AG10803 (cell line): Measurements from ENCODE around the gene SLC25A43.
A peak's percentile ranks its signal among the peaks of the same experiment; 100 is the strongest.
"Not testable (repeated sequence)": the region's sequence is repeated elsewhere in the genome, so short reads cannot be mapped to it uniquely, and the experiment has no call there.

Experiments used
- DNase-seq: peaks from one replicate; pipeline ENCODE4 v3.0.0; 2010; ENCODE audit warnings: low read depth
- H3K4me3 ChIP-seq: 2 replicates; pipeline ENCODE4 v1.5.1; 2011; ENCODE audit warnings: mild to moderate bottlenecking, low read length, control low read depth
- TF ChIP-seq, protein P1 (sequence below): conservative IDR thresholded peaks from 2 replicates; pipeline ENCODE4 v1.5.1; 2011; ENCODE audit warnings: mild to moderate bottlenecking, low read length, control low read depth, inconsistent platforms

Gene SLC25A43

DNA sequence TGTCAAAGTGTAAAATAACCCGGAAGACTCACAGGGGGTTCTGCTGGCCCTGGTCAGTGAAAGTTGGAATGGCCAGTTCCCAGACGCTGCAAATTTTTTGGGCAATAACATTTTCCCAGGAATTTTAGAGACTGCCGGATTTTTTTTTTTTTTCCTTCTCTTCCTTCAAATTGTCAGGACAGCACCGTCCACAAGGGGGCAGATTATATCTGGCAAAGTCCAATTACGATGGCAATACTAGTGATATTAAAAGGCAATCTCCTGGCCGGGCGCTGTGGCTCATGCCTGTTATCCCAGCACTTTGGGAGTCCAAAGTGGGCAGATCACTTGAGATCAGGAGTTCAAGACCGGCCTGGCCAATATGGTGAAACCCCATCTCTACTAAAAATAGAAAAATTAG lies 89.6 kb downstream of the SLC25A43 start:
- no peak overlapping the region for H3K4me3 ChIP-seq
- peak; percentile 53 for DNase-seq
- TF ChIP-seq, protein P1, sequence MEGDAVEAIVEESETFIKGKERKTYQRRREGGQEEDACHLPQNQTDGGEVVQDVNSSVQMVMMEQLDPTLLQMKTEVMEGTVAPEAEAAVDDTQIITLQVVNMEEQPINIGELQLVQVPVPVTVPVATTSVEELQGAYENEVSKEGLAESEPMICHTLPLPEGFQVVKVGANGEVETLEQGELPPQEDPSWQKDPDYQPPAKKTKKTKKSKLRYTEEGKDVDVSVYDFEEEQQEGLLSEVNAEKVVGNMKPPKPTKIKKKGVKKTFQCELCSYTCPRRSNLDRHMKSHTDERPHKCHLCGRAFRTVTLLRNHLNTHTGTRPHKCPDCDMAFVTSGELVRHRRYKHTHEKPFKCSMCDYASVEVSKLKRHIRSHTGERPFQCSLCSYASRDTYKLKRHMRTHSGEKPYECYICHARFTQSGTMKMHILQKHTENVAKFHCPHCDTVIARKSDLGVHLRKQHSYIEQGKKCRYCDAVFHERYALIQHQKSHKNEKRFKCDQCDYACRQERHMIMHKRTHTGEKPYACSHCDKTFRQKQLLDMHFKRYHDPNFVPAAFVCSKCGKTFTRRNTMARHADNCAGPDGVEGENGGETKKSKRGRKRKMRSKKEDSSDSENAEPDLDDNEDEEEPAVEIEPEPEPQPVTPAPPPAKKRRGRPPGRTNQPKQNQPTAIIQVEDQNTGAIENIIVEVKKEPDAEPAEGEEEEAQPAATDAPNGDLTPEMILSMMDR: peak; percentile 60

DNA sequence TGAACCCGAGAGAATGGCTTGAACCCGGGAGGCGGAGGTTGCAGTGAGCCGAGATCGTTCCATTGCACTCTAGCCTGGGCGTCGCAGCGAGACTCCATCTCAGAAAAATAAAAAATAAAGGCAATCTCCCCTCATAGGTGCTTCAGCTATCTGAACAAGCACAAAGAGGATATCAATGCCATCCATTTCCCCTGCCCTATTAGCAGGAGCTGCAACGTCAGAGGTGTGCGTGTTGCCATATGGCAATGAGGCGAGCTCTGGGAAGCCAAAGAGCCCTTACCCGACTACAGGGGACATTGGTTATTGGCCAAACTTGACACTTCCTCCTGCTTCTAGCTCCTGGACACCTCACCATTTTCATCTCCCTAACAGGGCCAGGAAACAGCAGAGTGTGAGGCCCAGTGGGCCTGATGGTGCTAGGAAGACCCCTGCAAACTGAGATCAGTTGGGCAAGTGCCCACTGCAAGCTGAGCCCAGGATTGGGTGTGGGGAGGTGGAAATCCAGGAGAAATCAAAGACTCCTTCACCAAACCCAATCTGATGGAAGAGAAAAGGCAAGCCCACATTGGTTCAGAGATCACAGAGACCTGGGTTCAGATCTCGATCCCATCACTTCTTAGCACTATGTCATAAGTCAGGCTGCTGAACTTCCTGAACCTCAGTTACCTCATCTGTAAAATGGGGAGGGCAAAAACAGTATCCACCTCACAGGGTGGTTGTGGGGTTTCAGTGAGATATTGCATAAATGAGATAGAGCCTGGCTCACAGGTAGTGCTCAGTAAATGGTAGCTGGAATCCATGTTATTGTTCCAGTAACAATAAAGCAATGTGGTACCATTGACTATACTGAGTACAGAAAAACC lies 90.3 kb downstream of the SLC25A43 start:
- TF ChIP-seq, protein P1: no peak
- DNase-seq: no peak
- H3K4me3 ChIP-seq: no peak overlapping the region

DNA sequence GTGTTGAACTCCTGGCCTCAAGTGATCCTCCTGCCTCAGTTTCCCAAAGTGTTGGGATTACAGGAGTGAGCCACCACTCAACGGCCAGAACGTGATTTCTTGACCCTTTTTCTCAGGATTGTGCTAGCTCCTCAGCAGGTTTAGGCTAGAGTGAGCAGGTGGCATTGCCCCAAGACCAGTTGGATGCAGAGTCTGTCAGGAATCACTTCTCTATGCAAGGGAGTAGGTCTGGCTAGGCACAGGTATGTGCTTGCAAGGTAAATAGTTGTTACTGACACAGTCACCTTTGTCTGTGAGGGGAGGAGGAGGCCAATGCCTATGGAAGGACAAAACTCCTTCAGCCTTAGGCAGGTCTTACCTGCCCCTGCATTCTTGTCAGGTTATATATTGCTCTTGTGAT lies 93.3 kb downstream of the SLC25A43 start:
- DNase-seq: no peak
- no peak overlapping the region for H3K4me3 ChIP-seq
- TF ChIP-seq, protein P1: no peak

DNA sequence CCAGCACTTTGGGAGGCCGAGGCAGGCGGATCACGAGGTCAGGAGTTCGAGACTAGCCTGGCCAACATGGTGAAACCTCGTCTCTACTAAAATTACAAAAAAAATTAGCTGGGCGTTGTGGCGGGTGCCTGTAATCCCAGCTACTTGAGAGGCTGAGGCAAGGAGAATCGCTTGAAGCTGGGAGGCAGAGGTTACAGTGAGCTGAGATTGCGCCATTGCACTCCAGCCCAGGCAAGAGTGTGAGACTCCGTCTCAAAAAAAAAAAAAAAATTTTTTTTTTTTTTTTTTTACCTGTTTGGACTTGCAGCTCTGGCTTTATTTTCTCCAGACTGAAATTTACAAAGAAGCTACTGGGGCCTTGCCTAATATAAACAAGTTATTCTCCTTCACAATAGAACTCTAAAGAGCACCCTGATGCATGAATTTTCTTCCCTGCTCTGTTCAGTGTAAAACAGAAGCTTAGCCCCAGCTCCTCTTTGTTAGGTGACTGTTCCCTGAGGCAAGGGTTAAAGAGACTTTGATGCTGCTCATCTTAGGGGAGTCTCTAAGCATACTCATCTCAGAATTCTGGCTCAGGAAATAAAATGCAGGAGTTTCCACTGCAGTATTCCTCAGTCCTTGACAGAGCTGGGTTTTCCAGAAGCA lies 94.8 kb downstream of the SLC25A43 start:
- DNase-seq, H3K4me3 ChIP-seq: not testable (repeated sequence)

DNA sequence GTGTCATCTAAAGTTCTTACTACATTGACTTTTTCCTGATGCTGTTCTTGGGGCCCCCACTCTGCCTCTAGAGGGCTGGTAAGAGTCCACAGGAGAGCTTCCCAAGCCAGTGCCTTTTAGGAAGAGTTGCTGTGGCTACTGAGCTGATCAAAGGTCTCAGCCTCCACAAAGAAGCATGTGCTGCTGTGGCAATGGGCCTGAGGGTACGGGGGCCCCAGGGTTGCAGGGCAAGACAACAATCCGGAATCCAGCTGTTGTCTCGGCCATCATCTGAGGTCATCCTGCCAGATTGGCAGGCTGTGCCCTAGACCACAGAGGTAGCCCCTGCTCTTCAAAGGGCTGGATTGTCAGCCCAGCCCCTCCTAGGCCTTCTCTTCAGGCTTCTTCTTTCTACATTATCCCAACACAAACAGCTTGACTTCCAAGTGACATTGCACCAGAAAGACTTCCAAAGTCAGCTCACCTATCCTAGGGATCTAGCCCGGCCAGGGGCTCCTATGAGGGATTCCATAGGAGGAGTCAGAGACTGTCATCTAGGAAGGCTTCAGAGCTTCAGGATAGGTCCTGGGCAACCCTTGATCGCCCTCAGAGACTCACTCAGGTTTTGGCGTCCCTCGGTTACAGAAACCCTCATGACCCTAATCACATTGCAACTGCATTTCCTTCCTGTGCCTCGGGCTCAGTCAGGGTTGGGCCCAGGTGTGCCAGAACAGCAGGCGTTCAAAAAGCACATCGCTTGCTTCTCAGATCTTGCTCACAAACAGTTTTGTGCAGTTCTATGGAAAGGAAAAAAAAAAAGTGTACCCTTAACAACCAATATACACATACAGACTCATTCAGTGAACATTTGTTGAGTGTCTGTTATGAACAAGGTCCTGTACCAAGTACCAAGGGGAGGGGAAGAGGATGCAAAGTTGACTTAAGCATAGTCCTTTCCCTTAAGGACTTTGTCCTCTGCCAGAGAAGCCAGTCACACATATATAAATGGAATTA lies 96.9 kb downstream of the SLC25A43 start:
- TF ChIP-seq, protein P1: no peak

DNA sequence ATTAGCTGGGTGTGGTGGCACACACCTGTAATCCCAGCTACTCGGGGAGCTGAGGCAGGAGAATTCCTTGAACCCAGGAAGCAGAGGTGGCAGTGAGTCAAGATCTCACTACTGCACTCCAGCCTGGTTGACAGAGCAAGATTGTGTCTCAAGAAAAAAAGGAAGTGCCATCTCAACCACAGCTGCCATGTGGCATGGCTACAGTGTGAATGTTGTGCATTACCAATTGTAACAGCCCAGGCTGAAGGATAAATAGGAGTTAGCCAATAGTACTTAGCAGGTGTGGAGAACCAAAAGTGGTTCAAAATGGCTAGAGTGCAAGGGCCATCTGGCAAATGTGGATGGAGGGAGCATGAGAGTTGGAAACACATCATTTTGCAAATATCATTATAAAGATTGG lies 98.0 kb downstream of the SLC25A43 start:
- TF ChIP-seq, protein P1: no peak
- DNase-seq: no peak
- no peak overlapping the region for H3K4me3 ChIP-seq

More for the DNA sequence above, 96.9 kb downstream of the SLC25A43 start:
- no peak for DNase-seq
- H3K4me3 ChIP-seq: no peak overlapping the region
